Glutamatergic neuron (in vitro differentiated cells): ENCODE results near the gene RIPOR3. TPM values are rescaled to one million over a fixed set of nuclear protein-coding genes. Genes with fewer than 3 reads are reported as not detected.
A peak's percentile ranks its signal among the peaks of the same experiment; 100 is the strongest.

Experiments
- DNase-seq: peaks from one replicate; pipeline ENCODE4 v3.0.0; 2022
- H3K27ac Mint-ChIP-seq: one replicate; pipeline ENCODE4 v1.8.0; 2020; ENCODE audit warnings: mild to moderate bottlenecking, mixed read lengths, inconsistent platforms; ENCODE audit not compliant: unreplicated experiment
- H3K27me3 Mint-ChIP-seq: one replicate; pipeline ENCODE4 v1.8.0; 2020; ENCODE audit warnings: mild to moderate bottlenecking, moderate library complexity, mixed read lengths, inconsistent platforms; ENCODE audit not compliant: unreplicated experiment
- H3K36me3 Mint-ChIP-seq: one replicate; pipeline ENCODE4 v1.8.0; 2020; ENCODE audit warnings: mild to moderate bottlenecking, mixed read lengths, inconsistent platforms; ENCODE audit not compliant: unreplicated experiment
- H3K4me1 Mint-ChIP-seq: one replicate; pipeline ENCODE4 v1.8.0; 2020; ENCODE audit warnings: mild to moderate bottlenecking, low read depth, mixed read lengths, inconsistent platforms; ENCODE audit not compliant: unreplicated experiment
- H3K4me3 Mint-ChIP-seq: one replicate; pipeline ENCODE4 v1.8.0; 2020; ENCODE audit warnings: mild to moderate bottlenecking, mixed read lengths, inconsistent platforms; ENCODE audit not compliant: unreplicated experiment
- H3K9me3 Mint-ChIP-seq: one replicate; pipeline ENCODE4 v1.8.0; 2020; ENCODE audit warnings: mild to moderate bottlenecking, moderate library complexity, mixed read lengths, inconsistent platforms; ENCODE audit not compliant: unreplicated experiment
- total RNA-seq: library from RNA; stranded (reverse); fragmentation: NEBNext Ultra II Directional; extraction: Animal tissue kit (Norgen Biotek cat#: 25700); gene quantifications from one replicate; pipeline ENCODE4 v1.2.1, GENCODE V29; 2021; ENCODE audit not compliant: unreplicated experiment
- TF ChIP-seq, protein P1 (sequence below): fragments of 200-600 bp; sonication (generic); IDR thresholded peaks from one replicate; pipeline ENCODE4 v1.5.0; 2021; ENCODE audit not compliant: partially characterized antibody, unreplicated experiment

The RIPOR3 gene
- total RNA-seq, 1 donor from 2014 or later: not detected

DNA sequence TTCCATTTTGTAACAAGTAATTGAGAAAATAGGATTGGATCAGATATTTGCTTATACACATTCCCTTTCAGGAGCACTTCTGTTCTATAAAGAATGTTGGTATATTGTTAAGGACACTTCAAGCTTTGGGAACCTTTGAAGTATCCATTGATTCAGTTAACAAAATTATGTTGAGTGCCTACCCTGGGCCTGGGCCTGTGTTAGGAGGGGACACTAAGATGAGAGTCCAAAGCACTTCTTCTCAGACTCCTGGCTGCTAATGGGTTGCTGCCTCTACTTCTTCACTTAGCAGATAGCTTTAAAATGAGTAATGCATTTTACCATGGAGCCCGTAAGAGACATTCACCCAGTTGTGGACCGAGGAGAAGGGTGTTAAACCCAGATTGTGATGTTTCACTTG, 140.8 kb downstream of the RIPOR3 start:
- no peak overlapping the region for H3K4me3 Mint-ChIP-seq
- TF ChIP-seq, protein P1, sequence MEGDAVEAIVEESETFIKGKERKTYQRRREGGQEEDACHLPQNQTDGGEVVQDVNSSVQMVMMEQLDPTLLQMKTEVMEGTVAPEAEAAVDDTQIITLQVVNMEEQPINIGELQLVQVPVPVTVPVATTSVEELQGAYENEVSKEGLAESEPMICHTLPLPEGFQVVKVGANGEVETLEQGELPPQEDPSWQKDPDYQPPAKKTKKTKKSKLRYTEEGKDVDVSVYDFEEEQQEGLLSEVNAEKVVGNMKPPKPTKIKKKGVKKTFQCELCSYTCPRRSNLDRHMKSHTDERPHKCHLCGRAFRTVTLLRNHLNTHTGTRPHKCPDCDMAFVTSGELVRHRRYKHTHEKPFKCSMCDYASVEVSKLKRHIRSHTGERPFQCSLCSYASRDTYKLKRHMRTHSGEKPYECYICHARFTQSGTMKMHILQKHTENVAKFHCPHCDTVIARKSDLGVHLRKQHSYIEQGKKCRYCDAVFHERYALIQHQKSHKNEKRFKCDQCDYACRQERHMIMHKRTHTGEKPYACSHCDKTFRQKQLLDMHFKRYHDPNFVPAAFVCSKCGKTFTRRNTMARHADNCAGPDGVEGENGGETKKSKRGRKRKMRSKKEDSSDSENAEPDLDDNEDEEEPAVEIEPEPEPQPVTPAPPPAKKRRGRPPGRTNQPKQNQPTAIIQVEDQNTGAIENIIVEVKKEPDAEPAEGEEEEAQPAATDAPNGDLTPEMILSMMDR: no peak
- H3K4me1 Mint-ChIP-seq: peaks cover 16% of the 10 kb centered on the region
- no peaks in the 10 kb centered on the region for H3K27me3 Mint-ChIP-seq
- H3K9me3 Mint-ChIP-seq: peaks cover 2% of the 10 kb centered on the region
- DNase-seq: no peak
- H3K36me3 Mint-ChIP-seq: no peaks in the 10 kb centered on the region
- H3K27ac Mint-ChIP-seq: no peak overlapping the region

DNA sequence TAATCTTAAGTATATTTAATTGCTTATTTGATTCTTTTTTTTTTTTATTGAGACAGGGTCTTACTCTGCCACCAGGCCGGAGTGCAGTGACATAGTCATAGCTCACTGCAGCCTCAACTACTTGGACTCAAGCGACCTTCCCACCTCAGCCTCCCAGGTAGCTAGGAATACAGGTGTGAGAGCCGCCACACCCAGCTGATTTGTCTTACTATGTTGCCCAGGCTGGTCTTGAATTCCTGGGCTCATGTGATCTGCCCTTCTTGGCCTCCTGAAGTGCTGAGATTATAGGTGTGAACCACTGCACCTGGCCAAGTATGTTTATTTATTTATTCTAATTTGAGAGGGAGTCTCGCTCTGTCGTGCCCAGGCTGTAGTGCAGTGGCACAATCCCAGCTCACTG, 142.9 kb downstream of the RIPOR3 start:
- Mint-ChIP-seq H3K27ac (no peak overlapping the region), H3K27me3 (no peaks in the 10 kb centered on the region), H3K4me3 (no peak overlapping the region), H3K36me3 (no peaks in the 10 kb centered on the region), H3K4me1 (peaks cover 16% of the 10 kb centered on the region), H3K9me3 (peaks cover 2% of the 10 kb centered on the region)
- DNase-seq: no peak
- TF ChIP-seq, protein P1: no peak

DNA sequence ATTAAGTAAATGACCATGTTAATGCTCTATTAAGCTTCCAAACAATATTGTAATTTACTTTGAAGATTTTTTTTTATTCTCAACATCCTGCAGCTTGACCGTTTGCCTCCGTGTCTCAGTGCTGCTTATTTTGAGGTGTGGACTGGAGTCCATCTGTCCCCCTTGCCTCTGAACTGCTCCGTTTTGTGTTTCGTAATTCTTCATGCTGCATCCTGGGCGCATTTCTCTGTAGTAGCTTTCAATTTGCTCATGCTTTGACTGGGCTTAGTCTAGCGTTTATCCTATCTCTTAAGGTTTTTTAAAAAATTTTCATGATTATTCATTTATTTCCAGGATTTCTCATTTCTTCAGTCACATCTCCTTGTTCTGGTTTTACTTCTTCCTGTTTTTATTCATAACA, 143.4 kb downstream of the RIPOR3 start:
- Mint-ChIP-seq H3K4me1 (peaks cover 16% of the 10 kb centered on the region), H3K4me3 (no peak overlapping the region), H3K36me3 (no peaks in the 10 kb centered on the region), H3K27me3 (no peaks in the 10 kb centered on the region), H3K27ac (no peak overlapping the region), H3K9me3 (peaks cover 2% of the 10 kb centered on the region)
- no peak for DNase-seq
- TF ChIP-seq, protein P1: no peak

DNA sequence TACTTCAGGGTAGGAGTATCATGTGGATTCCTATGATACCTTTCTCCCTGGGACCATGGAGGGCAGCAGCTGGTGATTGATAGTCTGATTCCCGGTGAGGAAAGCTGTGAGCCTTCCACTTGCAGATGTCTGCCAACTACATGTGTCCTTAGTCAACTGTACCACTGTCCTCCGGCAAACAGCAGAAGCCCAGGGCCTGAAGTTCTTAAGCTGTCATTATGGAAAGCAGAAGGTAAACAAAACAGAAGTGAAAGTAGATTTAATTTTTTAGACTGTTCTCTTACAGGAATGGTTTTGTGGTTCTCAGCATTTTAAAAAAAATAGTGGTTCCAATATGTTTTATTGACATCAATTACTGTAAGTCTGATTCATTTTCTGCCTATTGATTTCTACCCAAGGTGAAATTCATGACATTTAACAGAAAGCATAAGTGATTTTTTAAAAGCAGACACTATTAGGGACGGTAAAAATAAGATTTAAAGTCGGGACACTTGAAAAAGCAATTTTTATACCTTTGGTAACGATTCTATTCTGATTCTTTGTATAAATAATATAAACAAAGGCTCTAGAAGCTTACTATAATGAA, 144.5 kb downstream of the RIPOR3 start:
- no peaks in the 10 kb centered on the region for H3K27me3 Mint-ChIP-seq
- H3K4me3 Mint-ChIP-seq: no peak overlapping the region
- DNase-seq: no peak
- peak overlapping the region; percentile 45 for H3K27ac Mint-ChIP-seq
- TF ChIP-seq, protein P1: no peak
- H3K9me3 Mint-ChIP-seq: peaks cover 2% of the 10 kb centered on the region
- peaks cover 14% of the 10 kb centered on the region for H3K4me1 Mint-ChIP-seq
- no peaks in the 10 kb centered on the region for H3K36me3 Mint-ChIP-seq

DNA sequence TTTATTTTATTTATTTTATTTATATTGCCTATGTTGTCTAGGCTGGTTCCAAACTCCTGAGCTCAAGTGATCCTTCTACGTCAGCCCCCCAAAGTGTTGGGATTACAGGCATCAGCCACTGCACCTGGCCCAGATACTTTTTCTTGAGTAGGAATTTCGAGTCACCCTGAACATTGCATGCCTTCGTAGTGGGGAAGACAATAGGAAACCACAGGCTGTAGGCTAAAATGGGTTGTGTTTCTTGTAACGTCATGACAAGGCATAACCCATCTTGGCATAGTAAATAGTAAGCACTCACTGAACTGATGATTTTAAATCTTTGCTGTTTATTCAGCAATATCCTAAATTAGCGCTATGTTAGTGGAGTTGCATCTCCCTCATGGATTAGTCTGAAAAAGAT, 146.2 kb downstream of the RIPOR3 start:
- peaks cover 3% of the 10 kb centered on the region for H3K9me3 Mint-ChIP-seq

More for the DNA sequence above, 146.2 kb downstream of the RIPOR3 start:
- Mint-ChIP-seq H3K4me3 (no peak overlapping the region), H3K27me3 (no peaks in the 10 kb centered on the region), H3K4me1 (peaks cover 8% of the 10 kb centered on the region), H3K36me3 (no peaks in the 10 kb centered on the region), H3K27ac (no peak overlapping the region)
- TF ChIP-seq, protein P1: no peak
- no peak for DNase-seq
